Epithelial cell of esophagus (primary cell): Measurements from ENCODE around the gene RPL15.
"Not testable (repeated sequence)": the region's sequence is repeated elsewhere in the genome, so short reads cannot be mapped to it uniquely, and the experiment has no call there.

Experiments
- DNase-seq: peaks from one replicate; pipeline ENCODE4 v3.0.0; 2010; ENCODE audit warnings: low read depth
- H3K4me3 ChIP-seq: 2 replicates; pipeline ENCODE4 v1.5.1; 2011; ENCODE audit warnings: mild to moderate bottlenecking, low read length, control low read depth
- CTCF ChIP-seq: IDR thresholded peaks from 2 replicates; pipeline ENCODE4 v1.5.1; 2011; ENCODE audit warnings: low read depth, mild to moderate bottlenecking, low read length, control low read depth, inconsistent platforms; ENCODE audit not compliant: insufficient read depth; ENCODE audit errors: missing control alignments

The RPL15 gene

GRCh38 chr3:23894254-23895061 lies 22.5 kb upstream of the RPL15 start:
- no peak for TF ChIP-seq CTCF
- no peak overlapping the region for H3K4me3 ChIP-seq
- no peak for DNase-seq

GRCh38 chr3:23895181-23895580 lies 21.8 kb upstream of the RPL15 start:
- no peak for DNase-seq
- no peak overlapping the region for H3K4me3 ChIP-seq
- no peak for TF ChIP-seq CTCF

GRCh38 chr3:23900744-23901143 lies 16.2 kb upstream of the RPL15 start:
- peak; percentile 45 for DNase-seq

GRCh38 chr3:23904545-23904944 lies 12.4 kb upstream of the RPL15 start:
- no peak for DNase-seq
- no peak for TF ChIP-seq CTCF
- H3K4me3 ChIP-seq: no peak overlapping the region

More at GRCh38 chr3:23900744-23901143, 16.2 kb upstream of the RPL15 start:
- no peak for TF ChIP-seq CTCF
- no peak overlapping the region for H3K4me3 ChIP-seq

GRCh38 chr3:23909341-23909740 lies 7.6 kb upstream of the RPL15 start:
- no peak for TF ChIP-seq CTCF
- no peak for DNase-seq
- H3K4me3 ChIP-seq: no peak overlapping the region

GRCh38 chr3:23911397-23911796 lies 5.5 kb upstream of the RPL15 start:
- TF ChIP-seq CTCF: no peak
- no peak for DNase-seq
- no peak overlapping the region for H3K4me3 ChIP-seq

- not testable (repeated sequence) for DNase-seq
These were observed 4.6 kb upstream of the RPL15 start for GRCh38 chr3:23912335-23912734.

More at GRCh38 chr3:23912335-23912734, 4.6 kb upstream of the RPL15 start:
- not testable (repeated sequence) for H3K4me3 ChIP-seq
